Calu3 (cell line): ENCODE results near the gene ARL2. TPM values are rescaled to one million over a fixed set of nuclear protein-coding genes. Genes with fewer than 3 reads are reported as not detected.

Source experiments
- BruUV-seq: library from RNA; stranded (reverse); fragments of 400-500 nt; replicated peaks from 2 replicates; lab custom pipeline; 2021; lab: Mats Ljungman, UMichigan
- CTCF ChIA-PET: fragments of 300-600 bp; sonication (Branson Sonifier 250); formaldehyde crosslinking; loops from one replicate; lab custom pipeline; 2022; ENCODE audit warnings: antibody characterized with exemption; lab: Charles Lee
- DNase-seq: peaks from one replicate; pipeline ENCODE4 v3.0.0; 2022
- H3K27ac Mint-ChIP-seq: one replicate; pipeline ENCODE4 v1.8.0; 2022; ENCODE audit warnings: mixed read lengths; ENCODE audit not compliant: unreplicated experiment
- H3K27me3 Mint-ChIP-seq: one replicate; pipeline ENCODE4 v1.8.0; 2022; ENCODE audit warnings: mixed read lengths; ENCODE audit not compliant: unreplicated experiment
- H3K36me3 Mint-ChIP-seq: one replicate; pipeline ENCODE4 v1.8.0; 2022; ENCODE audit warnings: mild to moderate bottlenecking, moderate library complexity, mixed read lengths; ENCODE audit not compliant: insufficient read depth, unreplicated experiment
- H3K4me1 Mint-ChIP-seq: one replicate; pipeline ENCODE4 v1.8.0; 2022; ENCODE audit warnings: mild to moderate bottlenecking, low read depth, mixed read lengths; ENCODE audit not compliant: unreplicated experiment
- H3K4me3 Mint-ChIP-seq: one replicate; pipeline ENCODE4 v1.8.0; 2022; ENCODE audit warnings: mild to moderate bottlenecking, low read depth, moderate library complexity, mixed read lengths; ENCODE audit not compliant: unreplicated experiment
- H3K9me3 Mint-ChIP-seq: one replicate; pipeline ENCODE4 v1.8.0; 2022; ENCODE audit warnings: low read depth, mixed read lengths; ENCODE audit not compliant: unreplicated experiment
- CTCF ChIP-seq: fragments of 200-600 bp; IDR thresholded peaks from one replicate; pipeline ENCODE4 v1.8.0; 2022; ENCODE audit warnings: antibody characterized with exemption; ENCODE audit not compliant: unreplicated experiment
- intact Hi-C: fragments of 100-400 bp; cut with micrococcal nuclease; formaldehyde crosslinking; loops from one replicate; pipeline ENCODE4 v1.10.0; 2022; ENCODE audit not compliant: unreplicated experiment
- total RNA-seq: library from RNA; stranded (reverse); gene quantifications from 2 replicates; pipeline ENCODE4 v1.2.3, GENCODE V29; 2022

Gene ARL2
- total RNA-seq, 1 experiment from 2014 or later, result 62.6 TPM

- H3K27ac Mint-ChIP-seq, result no peak overlapping the region
- intact Hi-C loops, result no loop called here
- DNase-seq, result no peak
- peaks cover 13% of the 10 kb centered on the region for H3K27me3 Mint-ChIP-seq
- H3K4me3 Mint-ChIP-seq, result no peak overlapping the region
- CTCF ChIA-PET, result interaction anchor here (0.6 kb wide), 1 partner anchor 69 kb away, joined by 4 read pairs; no protein-coding TSS in a partner anchor
- no peaks in the 10 kb centered on the region for H3K9me3 Mint-ChIP-seq
- no peak for TF ChIP-seq CTCF
- BruUV-seq, result no TSS peak
- peaks cover 5% of the 10 kb centered on the region for H3K36me3 Mint-ChIP-seq
- peaks cover 12% of the 10 kb centered on the region for H3K4me1 Mint-ChIP-seq
Observed at GRCh38 chr11:64987998-64988854, 25.7 kb upstream of the ARL2 start.

DNA sequence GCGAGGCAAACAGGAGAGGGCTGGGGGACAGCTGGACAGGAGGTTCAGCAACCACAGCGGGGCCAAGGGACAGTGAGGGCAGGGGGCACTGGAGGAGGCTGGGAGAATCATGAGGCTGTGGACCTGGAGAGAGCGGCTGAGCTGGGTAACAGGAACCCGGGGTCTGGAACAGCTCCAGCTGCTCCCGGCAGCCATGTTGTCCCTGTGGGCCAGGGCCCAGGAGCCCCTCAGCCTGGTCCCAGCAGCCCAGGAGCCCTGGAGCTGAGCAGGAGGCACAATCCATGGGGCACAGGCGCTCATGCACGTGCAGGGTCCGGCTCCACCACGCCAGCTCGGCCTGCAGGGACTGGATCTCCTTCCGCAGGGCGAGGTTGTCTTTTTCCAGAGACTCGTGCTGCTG is 24.5 kb upstream of the ARL2 start:
- intact Hi-C loops, result no loop called here
- Mint-ChIP-seq H3K4me3 (no peak overlapping the region), H3K27ac (no peak overlapping the region), H3K36me3 (peaks cover 5% of the 10 kb centered on the region), H3K27me3 (peaks cover 9% of the 10 kb centered on the region), H3K4me1 (peaks cover 12% of the 10 kb centered on the region), H3K9me3 (no peaks in the 10 kb centered on the region)
- no peak for TF ChIP-seq CTCF
- BruUV-seq, result no TSS peak
- CTCF ChIA-PET, result no interaction called here
- no peak for DNase-seq

- CTCF ChIA-PET, result no interaction called here
- Mint-ChIP-seq H3K27me3 (no peaks in the 10 kb centered on the region), H3K9me3 (no peaks in the 10 kb centered on the region), H3K36me3 (peaks cover 5% of the 10 kb centered on the region), H3K4me3 (no peak overlapping the region), H3K4me1 (peaks cover 12% of the 10 kb centered on the region), H3K27ac (no peak overlapping the region)
- no peak for TF ChIP-seq CTCF
- BruUV-seq, result no TSS peak
- DNase-seq, result no peak
- intact Hi-C loops, result no loop called here
Observed at GRCh38 chr11:64990222-64990923, 23.6 kb upstream of the ARL2 start.

GRCh38 chr11:64994318-64994717 is 19.6 kb upstream of the ARL2 start:
- H3K27ac Mint-ChIP-seq, result no peak overlapping the region
- H3K9me3 Mint-ChIP-seq, result no peaks in the 10 kb centered on the region
- H3K4me1 Mint-ChIP-seq, result peaks cover 40% of the 10 kb centered on the region
- BruUV-seq, result no TSS peak
- CTCF ChIA-PET, result interaction anchor here (0.8 kb wide), 1 partner anchor 13 kb away, joined by 3 read pairs; no protein-coding TSS in a partner anchor
- no peak for TF ChIP-seq CTCF
- H3K4me3 Mint-ChIP-seq, result no peak overlapping the region
- intact Hi-C loops, result no loop called here
- no peak for DNase-seq
- no peaks in the 10 kb centered on the region for H3K27me3 Mint-ChIP-seq
- peaks cover 17% of the 10 kb centered on the region for H3K36me3 Mint-ChIP-seq
